KBM-7 (cell line): Measurements from ENCODE around the gene CALHM5.

ENCODE experiments used
- DNase-seq: peaks from one replicate; pipeline ENCODE4 v3.0.0-alpha.2; 2015
- in situ Hi-C: fragments of 300-500 bp; cut with MboI; formaldehyde crosslinking; loops from 2 replicates; pipeline ENCODE4 v1.14.3; 2020; ENCODE audit warnings: low sequenced_read_pairs, low pct_unique_long_range_greater_than_20kb, mixed read lengths

The CALHM5 gene

DNA sequence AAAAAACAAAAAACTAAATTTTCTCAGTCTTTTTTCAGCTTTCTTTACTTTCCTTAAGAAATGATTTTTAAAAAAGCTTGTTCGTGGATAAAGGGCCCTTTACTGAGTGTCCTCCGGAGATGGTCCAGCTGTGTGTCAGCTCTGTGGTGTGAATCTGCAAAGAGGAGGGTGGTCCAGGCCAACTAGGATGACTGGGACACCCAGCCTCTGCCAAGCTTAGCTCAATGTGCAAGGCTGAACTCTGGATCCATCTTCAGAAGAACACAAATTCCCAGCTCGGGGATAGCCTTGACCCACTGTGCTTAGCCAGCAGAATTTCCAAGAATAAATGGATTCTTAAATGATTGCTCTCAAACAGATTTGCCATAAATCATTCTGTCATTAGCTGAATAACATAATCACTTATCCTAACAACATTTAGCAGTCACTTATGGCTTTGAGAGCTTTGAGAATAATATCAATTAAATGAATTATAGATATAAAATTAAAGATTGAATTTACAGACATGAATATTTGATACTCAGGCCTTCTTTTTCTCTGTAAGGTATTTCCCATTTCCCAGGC, 14.2 kb upstream of the CALHM5 start:
- in situ Hi-C loops = no loop called here
- DNase-seq = no peak

DNA sequence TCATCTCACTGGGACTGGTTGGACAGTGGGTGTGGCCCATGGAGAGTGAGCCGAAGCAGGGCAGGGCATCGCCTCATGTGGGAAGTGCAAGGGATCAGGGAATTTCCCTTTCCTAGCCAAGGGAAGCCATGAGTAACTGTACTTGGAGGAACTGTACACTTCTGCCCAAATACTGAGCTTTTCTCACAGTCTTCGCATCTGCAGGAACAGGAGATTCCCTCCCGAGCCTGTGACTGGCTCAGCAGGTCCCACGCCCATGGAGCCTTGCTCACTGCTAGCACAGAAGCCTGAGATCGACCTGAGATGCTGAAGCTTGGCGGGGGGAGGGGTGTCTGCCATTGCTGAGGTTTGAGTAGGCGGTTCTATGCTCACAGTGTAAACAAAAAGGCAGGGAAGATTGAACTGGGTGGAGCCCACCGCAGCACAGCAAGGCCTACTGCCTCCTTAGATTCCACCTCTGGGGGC, 10.4 kb upstream of the CALHM5 start:
- DNase-seq = no peak

GRCh38 chr6:116507324-116507723, 4.1 kb upstream of the CALHM5 start:
- DNase-seq = no peak
- in situ Hi-C loops = no loop called here

More for the DNA sequence above, 10.4 kb upstream of the CALHM5 start:
- in situ Hi-C loops = no loop called here

GRCh38 chr6:116508527-116508926, 2.9 kb upstream of the CALHM5 start:
- in situ Hi-C loops = no loop called here
- no peak for DNase-seq

GRCh38 chr6:116512111-116512559, 696 bp downstream of the CALHM5 start:
- in situ Hi-C loops = no loop called here
- no peak for DNase-seq

DNA sequence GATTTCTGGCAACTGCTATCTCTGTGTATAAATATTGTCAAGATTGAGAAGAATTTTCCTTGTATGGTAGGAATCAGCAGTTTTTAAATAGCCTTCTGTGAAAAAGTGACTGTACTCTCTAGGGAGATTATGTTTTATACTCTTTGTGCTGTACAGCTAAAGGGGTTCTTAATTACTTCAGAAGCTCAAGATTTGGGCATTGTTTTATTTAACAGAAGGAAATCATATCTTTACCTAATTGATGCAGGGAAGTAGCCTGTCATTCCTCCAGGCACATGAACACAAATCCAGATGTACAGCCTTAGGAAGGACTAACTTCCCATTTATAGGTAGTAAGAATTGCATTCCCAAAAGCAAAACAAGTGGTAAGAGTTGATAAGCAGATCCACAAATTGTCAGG, 1.3 kb downstream of the CALHM5 start:
- in situ Hi-C loops = no loop called here

GRCh38 chr6:116513224-116513875, 1.9 kb downstream of the CALHM5 start:
- in situ Hi-C loops = no loop called here

More for the DNA sequence above, 1.3 kb downstream of the CALHM5 start:
- no peak for DNase-seq

DNA sequence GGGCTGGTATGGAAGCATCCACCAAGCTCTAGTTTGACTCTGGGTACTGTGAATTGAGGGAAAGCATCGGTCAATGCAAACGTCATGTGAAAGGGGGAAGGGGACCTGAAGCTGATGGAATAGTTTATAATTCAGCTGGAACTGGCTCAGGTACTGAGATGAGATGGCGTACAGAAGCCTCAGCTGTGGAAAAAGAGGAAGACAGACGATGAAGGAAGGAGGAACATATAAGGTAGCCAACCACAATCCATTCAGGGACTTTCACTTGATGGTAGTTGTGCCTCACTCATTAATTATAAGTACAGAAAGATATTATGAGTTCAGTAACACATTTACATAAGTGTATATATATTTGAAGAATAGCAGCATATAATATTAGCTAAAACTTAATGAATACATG, 2.7 kb downstream of the CALHM5 start:
- in situ Hi-C loops = no loop called here
- peak; percentile 20 for DNase-seq

More at GRCh38 chr6:116513224-116513875, 1.9 kb downstream of the CALHM5 start:
- no peak for DNase-seq

GRCh38 chr6:116515141-116515540, 3.7 kb downstream of the CALHM5 start:
- no peak for DNase-seq
- in situ Hi-C loops = no loop called here

DNA sequence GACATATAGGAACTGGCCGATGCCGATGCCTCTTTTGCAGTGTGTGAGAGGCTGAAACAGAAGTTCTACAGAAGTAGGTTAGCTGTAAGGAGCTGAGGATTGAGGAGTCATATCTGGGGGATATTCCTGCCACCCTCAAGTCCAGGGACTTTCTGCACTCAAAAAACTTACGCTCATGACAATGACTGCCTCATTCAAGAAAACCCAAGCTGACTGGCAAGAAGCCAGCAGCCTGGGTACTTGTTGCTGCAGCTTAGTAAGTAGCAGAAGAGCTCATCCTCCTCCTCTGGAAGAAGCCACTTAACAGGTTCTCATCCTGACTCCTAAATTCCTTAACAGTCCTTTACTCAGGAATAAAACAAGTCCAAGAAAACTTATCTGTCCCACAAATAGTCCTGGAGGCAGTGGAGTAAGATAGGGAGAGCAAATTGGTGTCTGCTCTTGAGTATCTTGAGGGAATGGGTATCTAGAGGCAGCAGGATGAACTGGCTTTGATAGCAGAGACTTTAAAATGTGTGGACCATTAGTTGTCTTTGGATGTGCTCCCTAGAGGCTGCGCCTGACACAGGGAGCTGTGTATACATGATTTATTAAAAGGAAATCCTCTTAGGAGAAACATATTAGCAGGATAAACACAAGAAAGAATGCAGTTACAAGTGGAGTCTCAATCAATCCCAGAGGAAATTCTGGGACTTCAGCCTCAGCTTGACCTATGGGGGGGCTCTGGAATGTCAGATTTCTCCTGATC, 7.4 kb downstream of the CALHM5 start:
- in situ Hi-C loops = no loop called here
- DNase-seq = no peak

DNA sequence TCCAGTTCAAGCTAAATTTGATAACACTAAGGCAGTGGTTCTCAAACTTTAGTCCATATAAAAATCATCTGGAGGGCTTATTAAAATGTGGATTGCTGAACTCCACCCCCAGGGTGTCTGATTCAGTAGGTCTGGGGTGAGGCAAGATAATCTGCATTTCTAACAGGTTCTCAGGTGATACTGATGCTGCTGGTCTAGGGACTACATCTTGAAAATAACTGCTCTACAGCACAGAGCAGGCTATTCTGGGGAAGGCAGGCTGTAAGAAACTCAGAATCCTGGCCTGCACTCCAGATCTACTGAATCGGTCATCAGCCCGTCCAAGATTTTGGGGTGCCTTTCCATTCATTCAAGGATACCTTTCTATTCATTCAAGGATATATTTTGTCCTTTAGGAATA, 11.5 kb downstream of the CALHM5 start:
- in situ Hi-C loops = no loop called here
- DNase-seq = no peak

DNA sequence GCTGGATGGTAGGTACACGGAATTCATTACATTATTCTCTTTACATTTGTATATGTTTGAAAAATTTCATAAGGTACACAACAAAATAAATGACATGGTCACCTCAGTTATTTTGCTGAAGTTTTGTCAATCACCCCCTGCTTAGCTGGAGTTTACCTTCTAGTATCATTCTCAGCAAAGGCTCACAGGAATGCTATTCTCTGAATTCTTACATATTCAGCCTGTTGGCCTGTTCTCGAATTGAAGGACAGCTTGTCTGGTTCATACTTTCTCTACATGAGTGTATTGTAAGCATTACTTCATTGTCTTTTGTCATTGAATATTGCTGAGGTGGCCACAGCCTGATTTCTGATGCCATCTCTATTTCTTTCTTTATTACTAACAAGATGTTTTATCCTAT, 12.8 kb downstream of the CALHM5 start:
- DNase-seq = no peak
- in situ Hi-C loops = no loop called here

DNA sequence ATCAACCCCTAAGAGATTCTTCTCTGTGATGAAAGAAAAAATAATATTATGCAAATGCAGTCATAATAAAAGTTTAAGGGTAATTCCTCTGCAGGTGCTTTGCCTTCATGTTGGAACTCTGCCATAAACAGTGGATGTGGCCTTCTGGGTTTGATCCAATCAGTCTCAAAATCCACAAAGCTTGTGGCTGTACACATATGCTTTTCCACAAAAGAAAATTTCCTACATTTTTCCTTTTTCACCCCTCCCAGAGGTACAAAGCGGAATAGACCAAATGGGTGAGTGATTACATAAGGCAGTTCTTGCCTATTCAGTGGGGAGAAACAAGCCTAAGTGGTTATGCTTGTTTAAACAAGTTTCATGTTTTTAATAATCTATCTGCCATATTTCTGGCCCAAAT, 16.7 kb downstream of the CALHM5 start:
- in situ Hi-C loops = no loop called here
- DNase-seq = no peak

DNA sequence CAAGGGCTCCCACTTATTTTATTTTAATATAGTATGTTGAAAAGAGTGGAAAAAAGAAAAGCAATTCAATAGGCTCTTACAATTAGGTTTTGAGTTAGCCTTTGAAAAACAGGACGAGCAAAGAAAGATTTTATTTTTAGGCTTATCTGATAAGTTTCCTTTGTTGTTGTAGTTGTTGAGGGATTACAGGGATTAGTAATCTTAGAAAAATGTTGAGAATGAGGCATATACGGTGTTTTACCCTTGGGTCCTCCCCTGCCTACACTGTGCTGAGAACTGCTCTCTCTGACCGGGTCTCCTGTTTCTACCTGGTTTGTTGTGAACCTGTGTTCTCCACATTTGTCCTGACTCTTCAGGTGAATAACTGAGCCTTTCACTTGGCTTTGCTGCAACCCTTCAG, 17.3 kb downstream of the CALHM5 start:
- in situ Hi-C loops = no loop called here
- no peak for DNase-seq

DNA sequence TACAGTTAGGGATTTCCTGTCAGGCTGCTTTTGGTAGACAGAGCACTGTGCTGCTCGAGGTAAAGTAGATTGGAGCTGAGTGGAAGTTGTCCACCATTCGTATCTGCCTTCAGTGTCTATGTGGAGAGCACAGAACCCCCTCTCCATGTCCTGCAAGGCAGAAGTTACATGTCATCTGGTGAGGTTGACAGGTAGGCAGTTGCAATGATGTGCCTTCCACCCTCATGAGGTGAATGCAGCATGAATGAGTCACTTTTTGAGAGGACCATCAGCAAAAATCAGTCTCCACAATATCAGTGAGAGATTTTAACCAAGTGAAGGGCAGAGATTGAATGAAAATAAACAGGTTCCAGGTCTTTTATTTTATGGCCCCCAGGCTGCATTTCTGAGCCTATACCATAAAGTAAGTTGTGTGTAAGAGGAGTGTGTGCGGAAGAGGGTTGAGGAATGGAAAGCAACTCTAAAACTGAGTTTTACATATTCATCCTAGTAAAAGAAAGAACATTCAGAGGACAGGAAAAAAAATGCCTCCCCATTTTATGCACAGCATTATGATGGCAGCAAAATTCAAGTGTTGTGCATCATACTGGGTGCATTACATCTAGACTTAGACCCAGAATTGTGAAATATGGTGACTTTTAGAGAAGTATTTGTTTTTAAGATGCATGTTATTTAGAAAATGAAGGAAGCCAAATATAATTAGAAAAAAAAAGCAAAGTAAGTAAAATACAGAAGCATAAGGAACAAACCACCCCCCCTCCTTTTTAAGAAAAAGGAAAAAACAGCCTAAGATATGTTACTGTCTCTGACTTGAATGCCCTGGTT, 18.2 kb downstream of the CALHM5 start:
- in situ Hi-C loops = no loop called here
- no peak for DNase-seq

GRCh38 chr6:116530436-116530835, 19.0 kb downstream of the CALHM5 start:
- DNase-seq = no peak
- in situ Hi-C loops = no loop called here

- in situ Hi-C loops = no loop called here
Measured at GRCh38 chr6:116531675-116532570, 20.5 kb downstream of the CALHM5 start.

GRCh38 chr6:116533233-116533957, 22.0 kb downstream of the CALHM5 start:
- in situ Hi-C loops = no loop called here
- DNase-seq = peak; percentile 20

More at GRCh38 chr6:116531675-116532570, 20.5 kb downstream of the CALHM5 start:
- peak; percentile 83 for DNase-seq
